Medulla oblongata (tissue), 1 donor: Measurements from ENCODE around the gene AGR3.
A peak's percentile ranks its signal among the peaks of the same experiment; 100 is the strongest.

Experiments
- DNase-seq: peaks from one replicate; pipeline ENCODE4 v3.0.0-alpha.2; 2015; ENCODE audit errors: extremely low spot score

Gene AGR3

DNA sequence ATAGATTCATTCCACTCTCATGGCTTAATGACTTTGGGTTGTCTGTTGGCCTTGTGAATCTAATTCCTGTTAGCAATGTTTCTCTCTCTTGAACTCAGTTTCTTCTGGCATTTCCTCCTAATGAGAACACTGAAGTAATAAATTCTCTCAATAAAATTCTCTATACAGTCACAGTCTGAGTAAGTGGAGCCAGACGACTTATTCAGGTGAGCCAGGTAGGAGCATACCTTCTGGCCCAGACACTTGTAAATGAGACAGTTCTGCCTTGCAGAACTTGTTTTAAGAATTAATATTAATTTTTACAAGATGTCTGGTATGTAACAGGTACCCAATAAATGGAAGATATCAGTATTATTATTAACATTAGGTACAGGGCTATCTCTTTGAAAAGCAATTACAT lies 48.4 kb downstream of the AGR3 start:
- DNase-seq = no peak

DNA sequence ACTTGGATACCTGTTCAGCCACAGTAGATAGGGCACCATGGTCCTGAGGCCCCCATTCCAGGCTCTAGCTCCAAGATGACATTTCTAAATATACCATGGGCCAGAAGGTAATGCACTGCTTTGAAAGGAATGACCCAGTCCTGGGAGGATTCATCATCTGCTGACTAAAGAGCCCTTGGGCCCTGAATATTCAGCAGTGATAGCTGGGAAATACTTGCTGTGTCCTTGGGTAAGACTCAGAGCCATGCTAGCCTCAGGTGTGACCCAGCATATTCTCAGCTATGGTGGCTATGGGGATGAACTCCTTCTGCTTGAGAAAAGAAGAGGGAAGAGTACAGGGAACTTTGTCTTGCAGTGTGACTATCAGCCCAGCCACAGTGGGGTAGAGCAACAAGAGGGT lies 55.7 kb downstream of the AGR3 start:
- DNase-seq = no peak

DNA sequence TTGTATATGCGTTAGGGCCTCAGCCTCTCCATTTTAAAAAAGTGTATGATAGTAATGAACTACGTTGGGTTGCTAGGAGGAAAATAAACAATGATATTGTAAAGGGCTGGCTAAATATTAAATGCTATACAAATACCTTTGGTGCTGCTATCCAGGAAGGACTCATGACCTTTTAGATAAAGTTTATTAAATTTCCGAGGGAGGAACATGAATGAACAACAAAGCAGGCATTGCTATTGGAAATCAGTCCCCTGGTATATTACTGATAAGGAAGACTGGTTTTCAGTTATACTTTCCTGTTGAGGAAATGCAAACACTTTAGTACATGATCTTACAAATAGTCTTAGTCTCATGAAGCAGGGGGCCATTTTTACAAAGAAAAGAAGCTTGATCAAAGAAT lies 59.8 kb downstream of the AGR3 start:
- no peak for DNase-seq

DNA sequence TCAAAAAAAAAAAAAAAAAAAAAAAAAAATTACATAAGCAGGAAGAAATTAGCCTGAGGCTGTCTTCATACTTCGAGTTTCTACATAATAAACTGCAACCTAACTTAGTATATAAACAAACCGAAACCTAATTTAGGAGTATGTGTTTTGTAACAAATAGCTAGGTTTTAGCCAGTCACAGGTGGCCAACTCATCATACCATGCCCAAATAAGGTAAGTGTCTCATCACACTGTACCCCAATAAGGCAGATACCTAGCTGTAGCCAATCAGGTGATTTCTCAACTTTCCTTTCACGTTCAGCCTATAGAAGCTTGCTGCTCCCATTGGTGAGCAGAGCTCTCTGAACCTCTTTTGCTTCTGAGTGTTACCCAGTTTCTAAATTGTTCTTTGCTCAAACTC lies 63.1 kb downstream of the AGR3 start:
- no peak for DNase-seq

DNA sequence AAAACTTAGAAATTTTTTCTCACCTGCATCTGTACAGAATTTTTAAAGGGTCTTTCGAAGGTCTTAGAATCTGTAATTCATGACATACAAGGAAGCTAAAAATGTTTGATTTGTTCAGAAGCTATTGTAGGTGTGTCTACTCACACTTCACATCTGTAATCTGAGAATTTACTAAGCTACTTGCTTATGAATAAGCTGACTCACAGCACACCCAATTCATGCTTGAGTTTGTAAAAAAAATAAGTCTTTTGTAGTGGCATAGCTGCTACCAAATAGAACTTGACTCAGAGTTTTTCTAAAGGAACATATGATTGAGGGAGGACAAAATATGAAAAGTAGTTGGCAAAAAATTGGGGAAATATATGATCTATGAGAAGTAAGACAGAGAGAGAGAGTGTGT lies 64.2 kb downstream of the AGR3 start:
- no peak for DNase-seq

DNA sequence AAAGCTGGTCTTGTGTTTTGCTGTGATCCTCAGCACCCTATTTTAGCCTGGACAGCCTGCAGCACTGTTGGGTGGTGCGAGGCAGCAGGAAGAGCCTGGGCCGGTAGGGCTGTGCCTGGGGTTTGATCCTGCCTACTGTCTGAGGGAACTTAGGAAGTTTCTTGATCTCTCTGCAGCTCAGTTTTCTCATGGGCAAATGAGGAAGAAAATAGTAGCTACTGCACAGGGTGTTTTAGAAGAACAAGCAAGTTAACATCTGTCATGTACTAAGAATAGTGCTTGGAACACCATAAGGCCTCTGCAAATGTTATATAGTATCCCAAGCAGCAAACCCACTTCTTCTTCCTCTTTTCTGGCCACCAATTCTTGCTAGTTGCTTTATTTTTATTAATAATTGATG lies 65.0 kb downstream of the AGR3 start:
- peak; percentile 74 for DNase-seq

DNA sequence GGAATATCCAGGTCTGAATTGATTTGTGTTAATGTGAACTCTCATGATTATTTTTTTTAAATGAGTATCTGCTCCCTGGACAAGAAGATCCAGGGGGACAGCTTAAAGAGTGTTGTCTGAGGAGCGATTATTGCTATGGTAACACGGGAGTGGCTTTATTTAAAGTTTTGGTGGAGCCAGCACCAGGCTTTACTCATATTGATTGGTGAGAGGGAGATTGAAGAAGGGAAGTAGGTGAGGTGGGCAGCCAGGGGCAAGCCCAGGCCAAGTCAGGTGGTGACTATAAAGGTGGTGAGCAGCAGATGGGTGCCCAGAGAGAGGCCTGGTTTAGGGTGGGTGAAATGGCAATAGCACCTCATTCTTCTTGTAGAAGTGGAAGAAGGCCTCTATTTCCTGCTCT lies 66.8 kb downstream of the AGR3 start:
- no peak for DNase-seq

DNA sequence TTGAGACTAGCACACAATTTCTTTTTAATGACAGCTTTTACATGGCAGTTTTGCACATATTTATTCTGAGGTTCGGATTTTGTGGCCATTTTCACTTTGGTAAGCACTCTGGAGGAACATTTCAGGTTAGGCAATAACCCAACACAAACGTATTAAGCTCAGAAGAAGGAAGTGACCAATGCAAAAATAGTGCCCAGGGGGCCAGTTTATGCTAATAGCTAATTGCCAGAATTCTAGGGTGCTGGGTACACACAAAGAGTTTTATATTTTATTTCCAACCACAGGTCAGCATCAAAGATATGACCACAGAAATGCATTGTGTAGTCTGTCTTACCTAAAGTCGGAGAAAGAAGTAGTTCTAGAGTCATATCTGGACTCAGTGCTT lies 68.6 kb downstream of the AGR3 start:
- DNase-seq = peak; percentile 29

DNA sequence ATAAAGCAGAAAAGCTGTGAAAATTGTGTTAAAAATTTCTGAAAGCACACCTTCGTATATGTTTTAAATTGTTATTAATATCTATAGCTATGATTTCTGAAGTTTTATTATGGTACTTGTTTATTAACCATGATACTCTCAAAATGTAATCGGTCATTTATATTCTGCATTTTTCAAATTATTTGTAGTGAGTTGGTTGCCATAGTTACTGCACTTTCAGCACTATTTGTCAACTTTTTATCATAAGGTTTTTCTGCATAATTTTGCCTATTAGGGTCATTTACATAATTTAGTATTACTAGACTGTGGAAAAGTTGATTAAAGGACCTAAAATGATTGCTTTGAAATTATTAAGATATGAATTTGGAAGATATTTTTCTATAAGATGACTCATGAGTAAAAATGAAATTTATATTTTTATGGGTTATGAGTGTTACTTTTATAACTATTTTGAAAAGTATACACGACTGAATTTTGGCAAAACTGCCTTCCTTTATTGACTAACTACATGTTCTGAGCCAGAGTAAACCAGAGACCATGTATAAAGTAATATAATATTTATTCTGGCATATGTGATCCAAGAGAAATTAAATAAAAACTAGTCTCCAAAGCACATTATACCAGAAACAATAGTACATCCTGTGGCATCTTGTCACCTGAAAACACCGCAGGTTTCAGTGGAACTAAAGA lies 69.1 kb downstream of the AGR3 start:
- no peak for DNase-seq

DNA sequence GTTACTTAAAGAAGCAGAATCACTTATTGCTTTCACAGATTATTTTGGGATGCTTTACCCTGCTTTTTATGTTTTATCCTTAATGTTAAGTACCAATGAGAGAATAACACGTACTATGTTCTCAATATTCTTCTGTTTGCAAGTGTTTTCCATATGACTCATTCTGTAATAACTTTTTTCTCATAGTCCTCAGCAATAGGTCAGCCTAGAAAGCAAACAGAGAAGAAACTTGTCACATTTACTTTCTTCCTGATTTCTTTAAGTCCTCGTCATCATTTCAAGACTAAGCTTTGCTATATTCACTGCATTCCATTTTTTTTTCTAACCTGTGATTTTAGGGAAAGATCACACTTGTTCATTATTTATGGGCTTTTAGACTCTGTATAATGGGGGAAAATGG lies 70.2 kb downstream of the AGR3 start:
- DNase-seq = peak; percentile 8

DNA sequence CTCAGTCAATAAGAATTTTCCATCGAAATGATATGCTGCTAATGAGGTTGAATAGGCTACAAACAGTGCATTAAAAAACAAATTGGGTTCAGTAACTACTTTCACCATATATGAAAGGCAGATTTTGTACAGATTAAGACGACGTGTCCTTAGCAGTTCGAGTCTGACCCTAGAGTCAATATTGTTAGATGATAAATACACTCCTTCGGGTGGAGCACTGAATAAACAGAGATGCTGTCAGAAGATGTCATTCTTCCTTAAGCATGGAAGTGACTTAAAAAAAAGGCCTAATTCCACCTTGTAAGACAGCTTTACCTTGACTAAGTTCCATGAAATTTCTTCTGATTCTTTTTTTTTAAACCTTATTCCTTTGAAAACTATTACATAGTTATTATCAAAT lies 71.2 kb downstream of the AGR3 start:
- no peak for DNase-seq

DNA sequence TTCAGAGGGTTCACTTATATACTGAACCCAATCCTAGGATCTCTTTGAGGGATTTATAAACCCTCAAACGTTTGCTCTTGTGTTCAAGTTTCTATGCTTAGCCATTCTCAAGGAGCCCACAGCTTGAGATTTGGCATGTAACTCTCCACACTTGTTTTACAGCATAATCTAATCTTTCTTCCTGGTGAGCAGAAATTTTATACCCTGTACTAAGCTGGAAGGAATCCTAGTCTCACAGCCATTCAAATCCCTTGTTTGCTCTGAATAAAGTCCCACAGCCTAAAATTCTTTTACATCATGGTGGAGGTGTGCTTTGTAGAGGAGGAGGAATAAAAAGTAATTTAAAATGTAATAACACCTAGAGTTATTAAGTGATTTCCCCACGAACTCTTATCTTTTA lies 71.7 kb downstream of the AGR3 start:
- DNase-seq = no peak
